ENCODE measurements around the gene KRT80.

KRT80 gene

GRCh38 chr12:52126605-52127578 lies 64.9 kb downstream of the KRT80 start:
- DNase-seq = no peak

GRCh38 chr12:52126050-52126604 lies 65.7 kb downstream of the KRT80 start:
- DNase-seq = no peak

- DNase-seq = peak; percentile 39
These were observed 66.3 kb downstream of the KRT80 start for GRCh38 chr12:52125476-52125900.

GRCh38 chr12:52123487-52124186 lies 68.2 kb downstream of the KRT80 start:
- no peak for DNase-seq

GRCh38 chr12:52122904-52123303 lies 68.9 kb downstream of the KRT80 start:
- DNase-seq = no peak

- no peak for DNase-seq
These were observed 69.3 kb downstream of the KRT80 start for GRCh38 chr12:52122540-52122871.

GRCh38 chr12:52121824-52122539 lies 69.8 kb downstream of the KRT80 start:
- no peak for DNase-seq

GRCh38 chr12:52120951-52121823 lies 70.6 kb downstream of the KRT80 start:
- DNase-seq = no peak

GRCh38 chr12:52119398-52120254 lies 72.2 kb downstream of the KRT80 start:
- DNase-seq = peak; percentile 36

All from NCI-H526 treated with DMSO at 0.1 percent for 48 hours (cell line).